Measurements from ENCODE around the gene AP3S2.
"Not testable (repeated sequence)": the region's sequence is repeated elsewhere in the genome, so short reads cannot be mapped to it uniquely, and the experiment has no call there.

AP3S2 gene

GRCh38 chr15:89893696-89894447, at the start of gene AP3S2:
TSS of gene AP3S2 (minus strand) at chr15:89893994. CDS start at chr15:89893949, 45 bp downstream.
- peak; percentile 90 for DNase-seq (ENCODE audit: low spot score)

GRCh38 chr15:89939910-89940309, 46.1 kb upstream of the AP3S2 start:
- DNase-seq (ENCODE audit: low spot score): no peak

- not testable (repeated sequence) for DNase-seq (ENCODE audit: low spot score)
Observed at GRCh38 chr15:89939377-89939776, 45.6 kb upstream of the AP3S2 start.

GRCh38 chr15:89937365-89938350, 43.9 kb upstream of the AP3S2 start:
- no peak for DNase-seq (ENCODE audit: low spot score)

- DNase-seq (ENCODE audit: low spot score): no peak
Observed at GRCh38 chr15:89936786-89937265, 43.0 kb upstream of the AP3S2 start.

- DNase-seq (ENCODE audit: low spot score): no peak
Observed at GRCh38 chr15:89936051-89936785, 42.4 kb upstream of the AP3S2 start.

DNA sequence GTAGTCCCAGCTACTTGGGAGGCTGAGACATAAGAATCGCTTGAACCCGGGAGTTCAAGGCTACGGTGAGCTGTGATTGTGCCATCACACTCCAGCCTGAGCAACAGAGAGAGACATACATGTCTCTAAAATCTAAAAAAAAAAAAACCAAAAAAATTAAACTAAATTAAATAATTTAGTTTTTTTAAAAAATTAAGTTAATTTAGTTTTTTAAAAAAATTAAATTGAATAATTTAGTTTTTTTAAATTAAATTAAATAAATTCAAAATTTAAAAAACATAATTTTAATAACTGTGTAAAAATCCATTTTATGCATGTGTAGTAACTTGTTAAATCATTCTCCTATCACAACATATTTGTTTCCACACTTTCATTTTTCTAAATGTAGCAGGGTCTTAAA, 39.1 kb upstream of the AP3S2 start:
- no peak for DNase-seq (ENCODE audit: low spot score)

GRCh38 chr15:89928421-89928820, 34.6 kb upstream of the AP3S2 start:
- no peak for DNase-seq (ENCODE audit: low spot score)

DNA sequence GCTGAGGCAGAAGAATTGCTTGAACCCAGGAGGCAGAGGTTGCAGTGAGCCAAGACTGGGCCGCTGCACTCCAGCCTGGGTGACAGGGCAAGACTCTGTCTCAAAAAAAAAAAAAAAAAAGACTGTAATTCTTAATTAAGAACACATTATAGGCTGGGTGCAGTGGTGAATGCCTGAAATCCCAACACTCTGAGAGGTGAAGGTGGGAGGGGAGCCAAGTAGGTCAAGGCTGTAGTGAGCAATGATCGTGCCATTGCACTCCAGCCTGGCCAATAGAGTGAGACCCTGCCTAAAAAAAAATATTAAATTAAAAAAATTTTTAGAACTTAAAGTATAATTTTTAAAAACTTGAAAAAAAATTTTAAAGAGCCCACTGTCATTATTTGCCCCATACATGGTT, 32.4 kb upstream of the AP3S2 start:
- DNase-seq (ENCODE audit: low spot score): no peak

DNA sequence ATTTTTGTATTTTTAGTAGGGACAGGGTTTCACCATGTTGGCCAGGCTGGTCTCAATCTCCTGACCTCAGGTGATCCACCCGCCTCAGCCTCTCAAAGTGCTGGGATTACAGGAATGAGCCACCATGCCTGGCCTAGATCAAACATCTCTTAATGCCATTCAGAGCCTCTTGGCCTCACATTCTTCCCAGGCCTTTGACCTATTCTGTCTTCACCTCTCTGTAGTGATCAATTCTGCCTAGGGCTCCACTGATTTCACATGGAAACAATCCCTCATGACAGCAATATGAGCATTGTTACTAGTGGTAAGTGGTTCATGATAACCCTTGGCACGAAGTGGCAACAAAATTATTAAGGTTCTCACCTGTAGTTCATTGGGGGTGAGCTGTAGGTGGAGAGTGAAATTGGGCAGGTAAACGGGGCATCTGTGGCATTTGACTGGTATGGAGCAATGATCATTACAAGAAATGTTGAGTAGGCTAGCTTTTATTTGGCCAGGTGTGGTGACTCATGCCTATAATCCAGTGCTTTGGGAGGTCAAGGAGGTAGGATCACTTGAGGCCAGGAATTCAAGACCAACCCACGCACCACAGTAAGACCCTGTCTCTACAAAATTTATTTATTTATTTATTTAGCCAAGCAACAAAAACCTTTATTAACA, 23.8 kb upstream of the AP3S2 start:
- no peak for DNase-seq (ENCODE audit: low spot score)

- no peak for DNase-seq (ENCODE audit: low spot score)
Observed at GRCh38 chr15:89916660-89917059, 22.9 kb upstream of the AP3S2 start.

GRCh38 chr15:89912674-89913396, 19.0 kb upstream of the AP3S2 start, which contains the start of gene ARPIN:
TSS of gene ARPIN (minus strand) at chr15:89912952. CDS start at chr15:89912835, 117 bp downstream.
- DNase-seq (ENCODE audit: low spot score): peak; percentile 26

DNA sequence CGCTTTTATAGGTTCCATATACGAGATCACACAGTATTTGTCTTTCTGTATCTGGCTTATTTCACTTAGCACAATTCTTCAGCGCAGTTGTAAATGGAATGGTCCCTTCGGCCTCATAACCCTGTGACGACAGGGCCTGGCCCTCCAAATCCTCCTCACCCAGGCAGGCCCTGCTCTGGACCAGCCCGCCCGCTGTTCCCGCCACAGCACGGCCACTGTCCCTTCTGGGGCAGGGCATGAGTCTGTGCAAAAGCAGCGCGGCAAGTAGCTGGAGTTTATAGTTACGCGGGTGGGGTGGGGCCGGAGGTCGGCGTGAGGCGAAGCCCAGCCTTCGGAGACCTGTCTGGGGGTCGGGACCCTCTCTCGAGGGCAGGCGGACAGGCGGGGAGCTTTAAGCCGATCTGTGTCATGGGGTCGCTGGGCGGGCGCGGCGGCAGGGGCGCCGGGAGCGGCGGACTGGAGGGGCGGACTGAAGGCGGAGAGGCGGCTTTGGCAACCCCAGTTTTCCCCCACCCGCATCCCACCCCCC, 18.4 kb upstream of the AP3S2 start:
- peak; percentile 27 for DNase-seq (ENCODE audit: low spot score)

- DNase-seq (ENCODE audit: low spot score): peak; percentile 29
Observed at GRCh38 chr15:89910891-89911626, 17.3 kb upstream of the AP3S2 start.

- DNase-seq (ENCODE audit: low spot score): no peak
Observed at GRCh38 chr15:89909611-89910010, 15.8 kb upstream of the AP3S2 start.

- no peak for DNase-seq (ENCODE audit: low spot score)
Observed at GRCh38 chr15:89908226-89908625, 14.4 kb upstream of the AP3S2 start.

DNA sequence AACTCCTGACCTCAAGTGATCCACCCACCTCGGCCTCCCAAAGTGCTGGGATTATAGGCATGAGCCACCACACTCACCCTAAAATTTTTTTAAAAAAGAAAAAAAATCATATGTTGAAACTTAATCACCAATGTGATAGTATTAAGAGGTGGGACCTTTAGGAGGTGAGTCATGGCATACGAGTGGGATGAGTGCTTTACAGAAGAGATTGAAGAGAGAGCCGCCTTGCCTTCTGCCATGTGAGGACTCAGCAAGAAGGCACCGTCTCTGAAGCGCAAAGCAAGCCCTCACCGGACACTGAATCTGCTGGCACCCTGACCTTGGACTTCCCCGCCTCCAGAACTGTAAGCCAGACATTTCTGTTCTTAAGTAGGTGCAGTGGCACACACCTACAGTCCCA, 13.5 kb upstream of the AP3S2 start:
- DNase-seq (ENCODE audit: low spot score): no peak

- no peak for DNase-seq (ENCODE audit: low spot score)
Observed at GRCh38 chr15:89905846-89906378, 12.1 kb upstream of the AP3S2 start.

- DNase-seq (ENCODE audit: low spot score): no peak
Observed at GRCh38 chr15:89904519-89904918, 10.7 kb upstream of the AP3S2 start.

DNA sequence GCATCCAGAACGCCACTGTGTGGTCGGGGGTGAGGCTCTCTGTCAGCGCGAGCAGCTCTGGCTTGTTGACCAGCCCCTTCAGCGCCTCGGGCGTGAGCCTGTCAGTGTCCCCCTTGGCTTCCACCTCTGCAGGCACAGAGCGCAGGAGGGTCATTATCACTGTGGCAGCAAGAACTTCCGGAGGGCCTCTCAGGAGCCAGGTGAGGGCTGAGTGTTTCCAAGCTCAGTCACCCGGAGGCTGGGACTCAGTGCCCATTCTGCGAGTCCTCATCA, 10.0 kb upstream of the AP3S2 start:
- no peak for DNase-seq (ENCODE audit: low spot score)
